SU-DHL-6 (cell line): ENCODE measurements around the gene OSBPL2.

Experiments
- H2AFZ ChIP-seq: fragments of 200-600 bp; sonication (generic); 2 replicates; pipeline ENCODE4 v1.6.1; 2014; ENCODE audit warnings: low read depth, mild to moderate bottlenecking, moderate library complexity, mixed read lengths, antibody characterized with exemption, low read length; ENCODE audit not compliant: severe bottlenecking
- H3F3A ChIP-seq: fragments of 200-600 bp; shearing (Covaris generic); 2 replicates; pipeline ENCODE4 v1.6.0; 2016; ENCODE audit warnings: antibody characterized with exemption, mild to moderate bottlenecking; ENCODE audit not compliant: insufficient read depth
- H3K27ac ChIP-seq: fragments of 200-600 bp; sonication (generic); 2 replicates; pipeline ENCODE4 v1.5.1; 2016; ENCODE audit warnings: low read depth, mild to moderate bottlenecking, low read length, moderate library complexity, mixed read lengths
- H3K27me3 ChIP-seq: fragments of 200-600 bp; sonication (generic), shearing (Covaris generic); 2 replicates; pipeline ENCODE4 v1.6.0; 2014; ENCODE audit warnings: mild to moderate bottlenecking, low read length
- H3K36me3 ChIP-seq: fragments of 200-600 bp; sonication (generic); 2 replicates; pipeline ENCODE4 v1.6.1; 2014; ENCODE audit warnings: mild to moderate bottlenecking, low read length, mixed read lengths
- H3K4me2 ChIP-seq: fragments of 300-600, 200-600 bp; shearing (Covaris generic), sonication (generic); 2 replicates; pipeline ENCODE4 v1.6.0; 2014; ENCODE audit warnings: low read length, low read depth, mild to moderate bottlenecking; ENCODE audit not compliant: poor library complexity, severe bottlenecking
- H3K4me3 ChIP-seq: fragments of 200-600 bp; sonication (generic); 2 replicates; pipeline ENCODE4 v1.5.1; 2014; ENCODE audit warnings: antibody characterized with exemption, low read length, mild to moderate bottlenecking, mixed read lengths; ENCODE audit not compliant: insufficient read depth, poor library complexity, severe bottlenecking
- H3K79me2 ChIP-seq: fragments of 200-600 bp; sonication (generic); 2 replicates; pipeline ENCODE4 v1.6.1; 2014; ENCODE audit warnings: mild to moderate bottlenecking, low read length, moderate library complexity; ENCODE audit not compliant: insufficient read depth
- H3K9ac ChIP-seq: fragments of 200-600 bp; sonication (generic); 2 replicates; pipeline ENCODE4 v1.7.0; 2014; ENCODE audit warnings: mild to moderate bottlenecking, low read length
- H3K9me2 ChIP-seq: fragments of 200-600 bp; sonication (generic); replicated peaks from 2 replicates; pipeline ENCODE4 v1.6.1; 2014; ENCODE audit warnings: low read length; ENCODE audit not compliant: insufficient read depth
- H3K9me3 ChIP-seq: fragments of 200-600 bp; sonication (generic); 2 replicates; pipeline ENCODE4 v1.6.1; 2014; ENCODE audit warnings: low read length, mixed read lengths; ENCODE audit not compliant: insufficient read depth
- H4K20me1 ChIP-seq: fragments of 200-600 bp; sonication (generic); 2 replicates; pipeline ENCODE4 v1.6.1; 2014; ENCODE audit warnings: low read depth, mild to moderate bottlenecking, antibody characterized with exemption, low read length, moderate library complexity, mixed read lengths
- EZH2phosphoT487 ChIP-seq: fragments of 200-600 bp; sonication (generic), shearing (Covaris generic); conservative IDR thresholded peaks from 2 replicates; pipeline ENCODE4 v1.6.1; 2018; ENCODE audit warnings: mild to moderate bottlenecking, antibody characterized with exemption, low read length, moderate library complexity, mixed read lengths
- TF ChIP-seq, protein P1 (sequence below): fragments of 200-600 bp; sonication (generic); IDR thresholded peaks from one replicate; pipeline ENCODE4 v1.5.1; 2017; ENCODE audit warnings: antibody characterized with exemption, mild to moderate bottlenecking, low read length, moderate library complexity; ENCODE audit not compliant: insufficient read depth, poor library complexity, severe bottlenecking

OSBPL2 gene

DNA sequence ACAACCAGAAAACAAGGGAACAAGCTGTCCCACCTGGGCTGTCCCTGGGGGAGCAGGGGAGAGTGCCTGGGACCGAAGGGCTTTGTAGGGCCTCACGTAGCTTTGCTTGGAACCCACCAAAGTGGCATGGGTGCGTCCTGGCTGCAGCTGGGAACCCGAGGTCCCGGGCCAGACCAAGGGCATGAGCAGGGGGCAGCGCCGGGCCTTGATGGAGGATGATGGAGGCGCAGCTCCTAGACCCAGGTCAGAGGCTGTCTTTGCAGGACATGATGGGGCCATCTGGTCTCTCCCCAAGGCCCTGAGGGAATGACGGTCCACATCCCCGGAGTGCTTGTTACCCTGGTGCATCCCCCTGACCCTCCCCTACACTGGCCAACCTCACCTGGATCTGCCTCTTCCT is 7.6 kb upstream of the OSBPL2 start:
- Histone ChIP-seq H3K4me3 (no peak overlapping the region), H2AFZ (no peak overlapping the region), H3K79me2 (no peaks in the 10 kb centered on the region), H4K20me1 (no peaks in the 10 kb centered on the region), H3K9me2 (no peaks in the 10 kb centered on the region), H3K27me3 (no peaks in the 10 kb centered on the region), H3K9ac (no peak overlapping the region), H3K9me3 (no peaks in the 10 kb centered on the region), H3F3A (no peaks in the 10 kb centered on the region), H3K36me3 (no peaks in the 10 kb centered on the region), H3K4me2 (no peak overlapping the region), H3K27ac (no peak overlapping the region)
- no peak for TF ChIP-seq EZH2phosphoT487
- TF ChIP-seq, protein P1, sequence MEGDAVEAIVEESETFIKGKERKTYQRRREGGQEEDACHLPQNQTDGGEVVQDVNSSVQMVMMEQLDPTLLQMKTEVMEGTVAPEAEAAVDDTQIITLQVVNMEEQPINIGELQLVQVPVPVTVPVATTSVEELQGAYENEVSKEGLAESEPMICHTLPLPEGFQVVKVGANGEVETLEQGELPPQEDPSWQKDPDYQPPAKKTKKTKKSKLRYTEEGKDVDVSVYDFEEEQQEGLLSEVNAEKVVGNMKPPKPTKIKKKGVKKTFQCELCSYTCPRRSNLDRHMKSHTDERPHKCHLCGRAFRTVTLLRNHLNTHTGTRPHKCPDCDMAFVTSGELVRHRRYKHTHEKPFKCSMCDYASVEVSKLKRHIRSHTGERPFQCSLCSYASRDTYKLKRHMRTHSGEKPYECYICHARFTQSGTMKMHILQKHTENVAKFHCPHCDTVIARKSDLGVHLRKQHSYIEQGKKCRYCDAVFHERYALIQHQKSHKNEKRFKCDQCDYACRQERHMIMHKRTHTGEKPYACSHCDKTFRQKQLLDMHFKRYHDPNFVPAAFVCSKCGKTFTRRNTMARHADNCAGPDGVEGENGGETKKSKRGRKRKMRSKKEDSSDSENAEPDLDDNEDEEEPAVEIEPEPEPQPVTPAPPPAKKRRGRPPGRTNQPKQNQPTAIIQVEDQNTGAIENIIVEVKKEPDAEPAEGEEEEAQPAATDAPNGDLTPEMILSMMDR = no peak

DNA sequence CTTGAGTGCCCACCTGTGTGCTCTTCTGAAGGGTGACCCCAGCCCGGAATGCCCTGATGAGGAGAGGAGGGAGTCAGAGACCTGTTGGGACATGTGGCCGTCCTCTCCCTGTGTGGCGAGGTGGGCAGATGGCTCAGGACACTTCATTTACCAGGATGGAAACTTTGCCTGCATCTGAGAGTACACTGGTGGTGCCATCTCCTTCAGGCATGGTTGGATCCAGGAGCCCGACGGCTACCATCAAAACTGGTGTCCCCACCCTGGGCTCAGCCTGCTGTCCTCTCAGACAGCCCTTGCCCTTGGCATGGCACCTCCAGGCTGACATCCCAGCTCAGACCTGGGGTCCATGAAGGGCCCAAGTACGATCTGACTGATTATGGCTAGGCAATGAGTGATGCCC is 7.0 kb upstream of the OSBPL2 start:
- TF ChIP-seq, protein P1 = no peak
- no peak for TF ChIP-seq EZH2phosphoT487
- H4K20me1 ChIP-seq = no peaks in the 10 kb centered on the region
- no peak overlapping the region for H3K4me2 ChIP-seq
- no peaks in the 10 kb centered on the region for H3K27me3 ChIP-seq
- H3K9me2 ChIP-seq = no peaks in the 10 kb centered on the region
- no peaks in the 10 kb centered on the region for H3F3A ChIP-seq
- H2AFZ ChIP-seq = no peak overlapping the region
- H3K4me3 ChIP-seq = no peak overlapping the region
- no peak overlapping the region for H3K27ac ChIP-seq
- no peak overlapping the region for H3K9ac ChIP-seq
- no peaks in the 10 kb centered on the region for H3K79me2 ChIP-seq
- H3K36me3 ChIP-seq = no peaks in the 10 kb centered on the region
- H3K9me3 ChIP-seq = no peaks in the 10 kb centered on the region

DNA sequence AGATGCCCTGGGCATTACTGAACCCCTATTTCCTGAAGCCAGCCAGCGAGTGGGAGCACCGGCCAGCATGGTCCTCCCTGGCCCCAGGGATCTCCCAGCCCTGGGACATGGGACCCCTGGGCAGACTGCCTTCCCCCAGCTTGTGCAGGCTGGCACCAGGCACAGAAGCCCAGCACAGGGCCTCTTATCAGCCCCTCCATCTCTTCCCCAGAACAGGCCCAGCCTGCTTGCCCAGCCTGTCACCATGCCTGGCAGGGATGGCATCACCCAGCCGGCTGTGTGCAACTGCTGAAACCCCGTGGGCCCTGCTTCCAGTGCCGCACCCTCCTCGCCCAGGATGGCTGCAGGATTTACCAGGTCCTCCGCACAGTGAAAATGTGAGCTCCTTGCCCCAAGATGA is 6.1 kb upstream of the OSBPL2 start:
- Histone ChIP-seq H3K36me3 (no peaks in the 10 kb centered on the region), H3K27me3 (no peaks in the 10 kb centered on the region), H3K9me3 (no peaks in the 10 kb centered on the region), H4K20me1 (no peaks in the 10 kb centered on the region), H3K4me2 (no peak overlapping the region), H3K79me2 (no peaks in the 10 kb centered on the region), H3K9me2 (no peaks in the 10 kb centered on the region), H3K27ac (no peak overlapping the region), H3F3A (no peaks in the 10 kb centered on the region), H3K4me3 (no peak overlapping the region), H2AFZ (no peak overlapping the region), H3K9ac (no peak overlapping the region)
- TF ChIP-seq EZH2phosphoT487 = no peak
- TF ChIP-seq, protein P1 = no peak
